SK-N-SH treated with all-trans-retinoic acid at 6 μM for 48 hours (cell line): ENCODE data around the gene SOX5.

Source experiments
- ATAC-seq: fragments of 200-7000 bp; cut with Tn5 transposase; 3 replicates; pipeline ENCODE4 v1.9.1; 2020; ENCODE audit warnings: mild to moderate bottlenecking, moderate library complexity
- ARNTL ChIP-seq: fragments of 450-650 bp; formaldehyde crosslinking; IDR thresholded peaks from 2 replicates; pipeline ENCODE4 v1.5.0; 2020; ENCODE audit warnings: low read depth, mild to moderate bottlenecking, moderate library complexity, borderline replicate concordance
- BACH2 ChIP-seq: fragments of 250-450 bp; sonication (Bioruptor Pico); IDR thresholded peaks from 2 replicates; pipeline ENCODE4 v1.9.0; 2021; ENCODE audit warnings: mild to moderate bottlenecking, borderline replicate concordance
- CSDC2 ChIP-seq: fragments of 250-450 bp; sonication (Bioruptor Pico); IDR thresholded peaks from 2 replicates; pipeline ENCODE4 v1.5.0; 2020; ENCODE audit warnings: mild to moderate bottlenecking, moderate library complexity
- CSRNP3 ChIP-seq: fragments of 250-450 bp; sonication (Bioruptor Pico); IDR thresholded peaks from 2 replicates; pipeline ENCODE4 v1.5.1; 2021; ENCODE audit warnings: mild to moderate bottlenecking, moderate library complexity
- ESRRG ChIP-seq: fragments of 250-450 bp; sonication (Bioruptor Pico); IDR thresholded peaks from 2 replicates; pipeline ENCODE4 v1.6.1; 2021; ENCODE audit warnings: mild to moderate bottlenecking
- GLIS3 ChIP-seq: fragments of 250-450 bp; sonication (Bioruptor Pico); IDR thresholded peaks from 2 replicates; pipeline ENCODE4 v1.5.0; 2020; ENCODE audit warnings: mild to moderate bottlenecking, moderate library complexity
- ISL1 ChIP-seq: fragments of 250-450 bp; sonication (Bioruptor Pico); IDR thresholded peaks from 2 replicates; pipeline ENCODE4 v2.1.2; 2022; ENCODE audit warnings: mild to moderate bottlenecking, moderate library complexity
- OSR1 ChIP-seq: fragments of 250-450 bp; sonication (Bioruptor Pico); IDR thresholded peaks from 2 replicates; pipeline ENCODE4 v1.8.0; 2022; ENCODE audit warnings: moderate library complexity, mild to moderate bottlenecking, inconsistent platforms
- POU6F1 ChIP-seq: fragments of 250-450 bp; sonication (Bioruptor Pico); IDR thresholded peaks from 2 replicates; pipeline ENCODE4 v1.8.0; 2021; ENCODE audit warnings: low read depth, mild to moderate bottlenecking, moderate library complexity, borderline replicate concordance
- PPARA ChIP-seq: fragments of 250-450 bp; sonication (Bioruptor Pico); IDR thresholded peaks from 2 replicates; pipeline ENCODE4 v1.5.0; 2020; ENCODE audit warnings: mild to moderate bottlenecking, borderline replicate concordance
- RARB ChIP-seq: fragments of 250-450 bp; sonication (Bioruptor Pico); IDR thresholded peaks from 2 replicates; pipeline ENCODE4 v1.8.0; 2021; ENCODE audit warnings: mild to moderate bottlenecking, moderate library complexity
- SNAI2 ChIP-seq: fragments of 250-450 bp; sonication (Bioruptor Pico); IDR thresholded peaks from 2 replicates; pipeline ENCODE4 v1.5.0; 2020; ENCODE audit warnings: mild to moderate bottlenecking, moderate library complexity
- TCF4 ChIP-seq: fragments of 250-450 bp; sonication (Bioruptor Pico); IDR thresholded peaks from 2 replicates; pipeline ENCODE4 v1.8.0; 2021; ENCODE audit warnings: mild to moderate bottlenecking, moderate library complexity, borderline replicate concordance
- TOX ChIP-seq: fragments of 250-450 bp; sonication (Bioruptor Pico); IDR thresholded peaks from 2 replicates; pipeline ENCODE4 v1.8.0; 2021; ENCODE audit warnings: mild to moderate bottlenecking, moderate library complexity, borderline replicate concordance
- ZC3H10 ChIP-seq: fragments of 250-450 bp; sonication (Bioruptor Pico); IDR thresholded peaks from 2 replicates; pipeline ENCODE4 v1.5.1; 2021; ENCODE audit warnings: mild to moderate bottlenecking, moderate library complexity
- ZFP3 ChIP-seq: fragments of 250-450 bp; sonication (Bioruptor Pico); IDR thresholded peaks from 2 replicates; pipeline ENCODE4 v1.5.0; 2020; ENCODE audit warnings: mild to moderate bottlenecking, moderate library complexity
- ZFP30 ChIP-seq: fragments of 450-650 bp; formaldehyde crosslinking; IDR thresholded peaks from 2 replicates; pipeline ENCODE4 v1.5.0; 2022; ENCODE audit warnings: mild to moderate bottlenecking, moderate library complexity
- ZNF565 ChIP-seq: fragments of 450-650 bp; formaldehyde crosslinking; conservative IDR thresholded peaks from 2 replicates; pipeline ENCODE4 v1.5.0; 2020; ENCODE audit warnings: low read depth, mild to moderate bottlenecking, moderate library complexity
- ZNF70 ChIP-seq: fragments of 450-650 bp; formaldehyde crosslinking; IDR thresholded peaks from 2 replicates; pipeline ENCODE4 v1.5.0; 2020; ENCODE audit warnings: mild to moderate bottlenecking, moderate library complexity
- ZNF8 ChIP-seq: fragments of 450-650 bp; formaldehyde crosslinking; IDR thresholded peaks from 2 replicates; pipeline ENCODE4 v1.5.0; 2020; ENCODE audit warnings: mild to moderate bottlenecking, moderate library complexity
- TF ChIP-seq, protein P1 (sequence below): fragments of 250-450 bp; sonication (Bioruptor Pico); IDR thresholded peaks from 2 replicates; pipeline ENCODE4 v1.5.1; 2020; ENCODE audit warnings: low read depth, mild to moderate bottlenecking, moderate library complexity

The SOX5 gene

DNA sequence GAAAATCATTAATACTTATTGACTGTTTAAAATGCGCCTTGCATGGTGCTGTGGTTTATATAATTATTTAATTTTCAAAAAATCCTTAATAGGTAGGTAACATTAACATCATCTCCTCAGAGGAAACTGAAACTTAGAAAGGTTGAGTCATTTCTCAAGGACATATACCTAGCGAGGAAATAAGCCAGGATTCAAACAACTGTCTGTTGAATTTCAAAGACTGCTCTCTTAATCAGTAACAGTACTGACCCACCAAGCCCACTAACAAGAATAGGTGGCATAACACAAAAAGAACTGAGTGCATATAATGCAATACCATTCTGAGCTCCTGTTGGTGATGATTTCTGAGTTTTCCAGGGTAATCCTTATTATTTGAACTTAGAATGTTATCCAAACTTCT, 174.3 kb downstream of the SOX5 start:
- TF ChIP-seq TCF4 (CRISPR knock-in tag) = no peak
- no peak for TF ChIP-seq BACH2
- TF ChIP-seq PPARA = no peak
- TF ChIP-seq RARB (CRISPR knock-in tag) = no peak
- TF ChIP-seq, all 23 proteins: peak for 0
- no peak for ATAC-seq

DNA sequence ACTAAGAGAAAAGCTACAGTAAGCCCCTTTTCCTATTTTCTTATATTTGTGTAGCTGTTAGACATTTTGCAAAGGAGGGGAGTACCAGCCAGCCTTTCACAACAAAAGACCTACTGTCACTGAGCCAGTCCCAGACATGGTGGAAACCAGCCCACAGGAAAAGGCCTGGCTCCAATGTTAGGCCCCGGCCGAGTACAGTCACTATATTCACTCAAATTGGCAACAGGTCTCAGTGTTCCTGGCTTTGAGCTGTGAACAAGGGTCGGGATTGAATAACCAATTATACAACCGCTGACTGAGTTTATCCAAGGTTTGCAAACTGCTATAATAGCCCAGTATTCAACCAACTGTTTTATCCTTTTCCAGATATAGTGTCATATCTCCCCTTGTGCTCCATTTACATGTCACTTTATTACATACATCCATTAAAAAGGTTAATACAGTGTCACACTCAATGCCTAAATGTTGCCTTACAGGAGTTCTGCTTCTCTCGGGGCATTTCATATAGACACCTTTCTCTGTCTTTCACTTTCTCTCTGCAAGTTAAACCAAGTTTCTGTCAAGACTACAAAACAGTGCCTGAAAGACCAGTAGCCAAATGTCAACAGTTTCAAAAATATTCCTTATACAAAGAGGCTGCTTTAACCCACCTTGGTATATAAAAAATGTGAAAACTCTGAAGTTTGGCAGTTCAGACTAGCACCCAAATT, 178.1 kb downstream of the SOX5 start:
- TF ChIP-seq ISL1 (no peak), ZC3H10 (CRISPR knock-in tag) (no peak), ARNTL (CRISPR knock-in tag) (no peak), SNAI2 (no peak), TCF4 (CRISPR knock-in tag) (no peak)
- TF ChIP-seq, protein P1, sequence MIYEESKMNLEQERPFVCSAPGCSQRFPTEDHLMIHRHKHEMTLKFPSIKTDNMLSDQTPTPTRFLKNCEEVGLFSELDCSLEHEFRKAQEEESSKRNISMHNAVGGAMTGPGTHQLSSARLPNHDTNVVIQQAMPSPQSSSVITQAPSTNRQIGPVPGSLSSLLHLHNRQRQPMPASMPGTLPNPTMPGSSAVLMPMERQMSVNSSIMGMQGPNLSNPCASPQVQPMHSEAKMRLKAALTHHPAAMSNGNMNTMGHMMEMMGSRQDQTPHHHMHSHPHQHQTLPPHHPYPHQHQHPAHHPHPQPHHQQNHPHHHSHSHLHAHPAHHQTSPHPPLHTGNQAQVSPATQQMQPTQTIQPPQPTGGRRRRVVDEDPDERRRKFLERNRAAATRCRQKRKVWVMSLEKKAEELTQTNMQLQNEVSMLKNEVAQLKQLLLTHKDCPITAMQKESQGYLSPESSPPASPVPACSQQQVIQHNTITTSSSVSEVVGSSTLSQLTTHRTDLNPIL (CRISPR knock-in tag) = no peak
- no peak for ATAC-seq

DNA sequence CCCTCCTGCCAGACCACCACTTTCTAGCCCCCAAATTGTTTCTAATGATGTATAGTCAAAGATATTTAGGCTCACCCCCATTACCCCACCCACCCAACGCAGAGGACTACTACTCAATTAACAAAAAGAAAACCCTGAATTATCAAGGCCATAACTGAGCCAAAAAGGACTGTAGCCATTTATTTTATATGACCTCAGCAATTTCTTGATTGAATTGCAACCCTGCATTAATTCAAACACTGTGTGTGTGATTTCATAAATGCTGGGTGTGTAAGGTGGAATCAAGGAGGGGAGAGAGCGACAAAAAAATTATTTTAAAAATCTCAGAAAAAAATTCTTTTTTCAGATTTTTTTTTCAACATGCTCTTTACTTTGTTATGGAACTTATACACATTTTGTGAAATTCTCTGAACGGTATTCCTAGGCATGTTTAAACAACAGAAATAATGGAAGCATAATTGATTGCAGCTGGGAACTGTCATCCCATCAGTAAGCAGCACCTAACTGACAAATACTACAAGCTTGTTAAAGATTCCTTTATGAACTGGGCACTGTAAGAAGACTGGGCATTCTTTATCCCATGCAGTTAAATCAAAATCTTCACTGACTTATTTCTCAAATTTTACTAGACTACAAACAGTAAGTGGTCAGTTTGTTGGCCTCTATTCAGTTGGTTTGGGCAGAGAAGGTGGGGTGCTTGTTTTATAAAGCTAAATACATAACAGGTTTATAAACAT, 179.1 kb downstream of the SOX5 start:
- TF ChIP-seq SNAI2 (no peak), ZNF70 (CRISPR knock-in tag) (no peak), ZFP3 (CRISPR knock-in tag) (no peak), CSDC2 (no peak), TOX (no peak), OSR1 (CRISPR knock-in tag) (no peak), ZNF8 (CRISPR knock-in tag) (no peak), GLIS3 (CRISPR knock-in tag) (no peak)
- TF ChIP-seq, protein P1 (CRISPR knock-in tag) = no peak
- ATAC-seq = no peak

DNA sequence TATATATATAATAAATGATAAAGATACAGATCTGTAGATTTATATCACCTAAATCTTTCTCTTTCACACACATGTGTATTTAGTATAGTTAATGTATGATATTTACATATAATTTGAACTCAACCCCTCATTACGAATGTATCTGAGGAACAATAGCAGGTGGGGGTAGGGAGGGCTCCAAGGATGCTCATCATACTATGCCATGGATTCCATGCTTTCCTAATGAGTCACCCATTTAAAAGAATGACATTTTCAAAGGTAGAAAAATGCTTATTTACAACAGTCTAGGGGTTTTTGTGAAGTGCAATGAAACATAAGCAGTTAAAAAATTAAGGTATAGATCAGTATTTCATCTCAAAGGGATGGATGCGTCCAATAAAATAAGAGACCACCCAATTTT, 181.6 kb downstream of the SOX5 start:
- no peak for ATAC-seq
- TF ChIP-seq PPARA (no peak), RARB (CRISPR knock-in tag) (no peak), ZFP3 (CRISPR knock-in tag) (no peak), CSDC2 (no peak), POU6F1 (CRISPR knock-in tag) (no peak), ZFP30 (CRISPR knock-in tag) (no peak), GLIS3 (CRISPR knock-in tag) (no peak), CSRNP3 (CRISPR knock-in tag) (no peak), ZNF565 (CRISPR knock-in tag) (no peak), SNAI2 (no peak), ISL1 (no peak), ESRRG (no peak), ARNTL (CRISPR knock-in tag) (no peak), TCF4 (CRISPR knock-in tag) (no peak)

DNA sequence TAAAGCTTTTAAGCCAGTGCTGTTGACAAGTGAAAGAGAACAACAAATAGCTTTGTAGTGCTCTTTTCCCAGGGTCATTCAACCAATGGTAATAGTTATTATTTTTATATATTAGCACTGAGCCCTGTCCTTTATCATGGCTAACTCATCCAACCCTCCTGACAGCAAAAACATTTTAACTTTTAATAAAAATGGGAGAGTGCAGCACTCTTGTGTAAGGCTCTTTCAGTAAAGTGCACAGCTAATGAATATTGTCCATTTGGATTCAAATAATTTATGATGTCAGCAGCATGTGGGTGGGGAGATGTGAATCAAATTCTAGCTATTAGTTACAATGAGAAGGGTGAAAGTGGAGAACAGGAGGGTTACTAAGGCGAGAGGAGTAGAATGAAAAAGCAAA, 185.7 kb downstream of the SOX5 start:
- no peak for ATAC-seq
- TF ChIP-seq ISL1 = peak; percentile 78
- no peak for TF ChIP-seq POU6F1 (CRISPR knock-in tag)
